ENCODE measurements around the gene LRP3. TPM values are rescaled to one million over a fixed set of nuclear protein-coding genes. Genes with fewer than 3 reads are reported as not detected.

Gene LRP3
- 19.5 and 26.9 TPM in 2 replicates for total RNA-seq

GRCh38 chr19:33193865-33194362 is at the start of gene LRP3:
TSS of gene LRP3 (plus strand) at chr19:33194330. CDS start at chr19:33194786, 456 bp downstream.

GRCh38 chr19:33225458-33225926 is 31.4 kb downstream of the LRP3 start, which contains the start of gene SLC7A10:
TSS of gene SLC7A10 (minus strand) at chr19:33225850. CDS start at chr19:33225703, 147 bp downstream.

Other genes with a start within 250 kb of the LRP3 start
- gene CEP89, start 222.4 kb upstream of the LRP3 start, total RNA-seq, result 12.7 and 32.1 TPM in 2 replicates
- 1.1 and 6.2 TPM in 2 replicates for gene FAAP24, start 222.1 kb upstream of the LRP3 start, total RNA-seq
- 10.3 and 15.3 TPM in 2 replicates for gene RHPN2, start 129.4 kb upstream of the LRP3 start, total RNA-seq
- gene GPATCH1, start 113.1 kb upstream of the LRP3 start, total RNA-seq, result 5.4 and 7.7 TPM in 2 replicates
- not detected in 2 replicates for gene WDR88, start 62.2 kb upstream of the LRP3 start, total RNA-seq
- not detected in 2 replicates for gene SLC7A10, start 31.5 kb downstream of the LRP3 start, total RNA-seq
- gene CEBPA, start 108.2 kb downstream of the LRP3 start, total RNA-seq, result 0.14 and 0.66 TPM in 2 replicates
- gene CEBPG, start 179.4 kb downstream of the LRP3 start, total RNA-seq, result 23.2 and 52.7 TPM in 2 replicates